Muscle layer of colon (tissue), 2 donors: ENCODE results near the gene CCL5.

Source experiments
- H3K27ac ChIP-seq: one replicate; pipeline ENCODE4 v1.7.0; 2013; ENCODE audit warnings: low read depth, mild to moderate bottlenecking, low read length, moderate library complexity
- H3K27me3 ChIP-seq, 2 donors: one replicate each; pipeline ENCODE4 v1.7.0; 2013; ENCODE audit warnings: low read length in 2 of 2, mild to moderate bottlenecking in 2 of 2; ENCODE audit not compliant: insufficient read depth in 2 of 2, control insufficient read depth in 1 of 2
- H3K36me3 ChIP-seq: one replicate; pipeline ENCODE4 v1.7.0; 2013; ENCODE audit warnings: mild to moderate bottlenecking, low read length; ENCODE audit not compliant: insufficient read depth
- H3K4me1 ChIP-seq: one replicate; pipeline ENCODE4 v1.7.0; 2013; ENCODE audit warnings: mild to moderate bottlenecking, low read length; ENCODE audit not compliant: insufficient read depth
- H3K4me3 ChIP-seq, 2 donors: one replicate each; pipeline ENCODE4 v1.7.0; 2013; ENCODE audit warnings: low read length in 2 of 2, low read depth in 1 of 2, mild to moderate bottlenecking in 1 of 2, moderate library complexity in 1 of 2
- H3K9ac ChIP-seq: one replicate; pipeline ENCODE4 v1.7.0; 2013; ENCODE audit warnings: low read length
- H3K9me3 ChIP-seq: one replicate; pipeline ENCODE4 v1.7.0; 2013; ENCODE audit warnings: mild to moderate bottlenecking, low read length
- donor health status: abdominal sarcoma.
- donor health status: Adenocarcinoma of cecum.

CCL5 gene

DNA sequence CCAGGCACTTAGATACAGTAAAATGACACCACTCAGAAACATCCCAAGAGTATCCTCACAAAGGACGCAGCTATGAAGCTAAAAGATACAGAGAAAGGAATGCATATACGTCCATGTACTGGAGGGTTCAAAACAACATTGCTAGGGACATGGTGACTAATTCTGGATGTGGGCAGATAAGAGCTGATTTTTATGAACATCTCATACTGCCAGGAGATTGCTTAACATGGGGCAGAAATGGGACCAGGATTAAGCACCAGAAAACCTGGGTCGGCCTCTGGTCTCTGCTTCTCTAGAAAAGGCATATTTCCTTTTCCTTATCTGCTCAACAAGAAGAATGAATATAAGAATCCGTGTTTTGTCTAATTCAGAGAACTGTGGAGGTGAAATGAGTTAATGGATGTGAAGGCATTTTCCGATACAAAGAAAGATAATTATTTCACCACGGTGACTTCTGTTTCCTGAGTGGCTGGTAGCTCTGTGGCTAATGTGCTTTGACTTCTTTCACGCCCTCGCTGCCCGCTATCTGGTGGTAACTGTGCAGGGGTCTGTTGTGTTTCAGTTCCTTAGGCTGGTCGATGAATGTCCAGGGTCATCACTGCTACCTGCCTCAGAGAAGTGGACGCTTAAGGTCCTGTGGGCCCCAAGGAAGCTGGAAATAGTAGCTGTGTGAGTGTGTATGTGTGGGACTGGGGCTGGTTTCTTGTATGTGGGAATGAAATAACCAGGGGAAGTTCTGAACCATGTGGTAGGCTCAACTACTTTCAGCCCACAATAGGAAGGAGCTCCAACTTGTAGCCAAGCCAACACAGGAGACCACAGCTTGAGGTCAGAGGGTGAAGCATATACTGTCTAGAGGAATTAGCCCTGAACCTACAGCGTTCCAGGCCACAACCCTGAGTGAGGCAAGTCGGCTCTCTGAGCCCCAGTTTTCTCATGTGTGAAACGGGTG, 15.8 kb upstream of the CCL5 start:
- Histone ChIP-seq H3K9ac (no peak overlapping the region), H3K27me3 (no peaks in the 10 kb centered on the region), H3K4me3 (no peak overlapping the region), H3K27ac (no peak overlapping the region), H3K4me1 (no peaks in the 10 kb centered on the region), H3K9me3 (no peaks in the 10 kb centered on the region), H3K36me3 (no peaks in the 10 kb centered on the region)

DNA sequence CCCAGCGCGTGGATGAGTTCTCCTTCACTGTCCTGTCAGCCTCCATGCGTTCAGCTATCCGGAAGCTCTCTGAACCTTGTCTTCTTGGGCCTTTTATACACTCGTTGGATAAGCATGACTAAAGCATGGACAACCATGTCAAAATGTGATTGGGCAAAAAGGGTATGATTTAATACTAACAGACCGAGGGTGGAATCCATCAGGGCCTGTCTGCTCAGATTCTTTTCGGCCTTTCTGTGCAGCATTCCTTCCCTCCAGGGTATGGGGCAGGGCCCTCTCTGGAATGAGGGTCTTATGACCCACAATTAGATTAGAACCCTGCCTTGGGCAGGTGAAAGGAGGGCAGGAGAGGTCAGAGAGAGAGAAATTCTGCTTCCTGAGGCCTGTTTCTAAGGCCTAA, 14.0 kb upstream of the CCL5 start:
- H3K27me3 ChIP-seq, result no peaks in the 10 kb centered on the region
- no peaks in the 10 kb centered on the region for H3K9me3 ChIP-seq
- no peak overlapping the region for H3K27ac ChIP-seq
- H3K4me1 ChIP-seq, result peaks cover 4% of the 10 kb centered on the region
- no peaks in the 10 kb centered on the region for H3K36me3 ChIP-seq
- no peak overlapping the region for H3K9ac ChIP-seq
- H3K4me3 ChIP-seq, result no peak overlapping the region

DNA sequence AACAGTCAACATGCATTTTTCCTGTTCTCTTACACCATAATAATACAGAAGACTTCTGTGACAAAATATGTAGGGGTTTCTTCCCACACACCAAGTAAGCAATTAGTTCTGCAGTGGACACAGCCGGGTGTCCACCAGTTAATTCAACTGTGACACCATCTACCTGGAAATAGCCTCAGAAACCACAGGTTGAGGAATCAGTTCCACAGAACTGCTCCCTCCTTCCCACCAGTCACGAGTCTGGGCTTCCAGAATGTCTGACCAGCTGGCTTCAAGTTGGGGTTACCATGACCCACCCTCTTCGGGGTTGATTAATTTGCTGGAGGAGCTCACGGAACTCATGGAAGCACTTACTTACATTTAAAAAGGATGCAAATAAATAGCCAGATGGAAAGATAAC, 13.6 kb upstream of the CCL5 start:
- no peaks in the 10 kb centered on the region for H3K9me3 ChIP-seq
- no peak overlapping the region for H3K9ac ChIP-seq
- H3K4me3 ChIP-seq, result no peak overlapping the region
- H3K27ac ChIP-seq, result no peak overlapping the region
- H3K27me3 ChIP-seq, result no peaks in the 10 kb centered on the region
- H3K4me1 ChIP-seq, result peaks cover 4% of the 10 kb centered on the region
- no peaks in the 10 kb centered on the region for H3K36me3 ChIP-seq

DNA sequence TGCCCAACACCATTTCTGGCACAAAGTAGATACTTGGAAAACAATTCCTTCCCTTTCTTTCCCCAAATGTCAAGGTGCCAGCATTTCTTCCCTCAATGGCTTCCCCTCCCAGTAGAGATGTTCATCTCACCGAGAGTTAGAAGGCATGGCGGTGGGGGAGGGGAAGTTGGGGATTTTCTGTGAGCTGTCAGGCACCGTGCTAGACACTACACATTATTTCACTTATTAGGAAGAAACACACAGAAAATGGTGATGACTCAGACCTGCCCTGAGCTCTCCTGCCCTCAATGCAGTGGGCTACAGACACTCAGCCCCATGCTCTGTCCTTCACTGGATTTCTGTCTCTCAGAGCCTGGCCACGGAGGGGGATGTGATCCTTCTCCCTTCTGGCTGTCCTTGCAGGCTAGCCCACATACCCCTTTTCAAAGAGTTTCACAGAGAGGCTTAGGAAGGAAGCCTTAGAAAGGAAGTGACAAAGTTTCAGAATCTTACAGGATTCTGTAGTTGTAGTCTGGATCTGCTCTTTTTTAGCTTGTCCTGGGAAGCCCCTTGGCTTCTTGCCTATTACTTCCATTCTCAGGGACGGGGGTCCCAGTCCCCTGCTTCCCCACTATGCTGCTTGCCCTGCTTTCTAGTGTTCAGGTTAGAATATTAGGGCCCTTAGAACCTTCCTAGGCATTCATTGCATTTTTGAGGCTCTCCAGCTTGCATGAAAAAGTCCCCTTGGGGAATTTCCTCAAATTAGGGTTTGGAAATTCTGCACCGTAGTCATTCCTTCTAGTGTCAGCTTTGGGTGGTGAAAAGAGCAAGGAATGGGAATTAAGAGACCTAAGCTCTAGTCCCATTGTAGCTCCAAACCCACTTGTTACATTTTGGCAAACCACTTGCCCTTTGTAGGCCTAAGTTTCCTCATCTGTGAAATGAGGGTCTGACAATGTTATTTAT, 12.2 kb upstream of the CCL5 start:
- H3K4me3 ChIP-seq, result no peak overlapping the region
- H3K9ac ChIP-seq, result no peak overlapping the region
- H3K27me3 ChIP-seq, result no peaks in the 10 kb centered on the region
- no peaks in the 10 kb centered on the region for H3K9me3 ChIP-seq
- no peaks in the 10 kb centered on the region for H3K36me3 ChIP-seq
- peaks cover 4% of the 10 kb centered on the region for H3K4me1 ChIP-seq
- no peak overlapping the region for H3K27ac ChIP-seq

DNA sequence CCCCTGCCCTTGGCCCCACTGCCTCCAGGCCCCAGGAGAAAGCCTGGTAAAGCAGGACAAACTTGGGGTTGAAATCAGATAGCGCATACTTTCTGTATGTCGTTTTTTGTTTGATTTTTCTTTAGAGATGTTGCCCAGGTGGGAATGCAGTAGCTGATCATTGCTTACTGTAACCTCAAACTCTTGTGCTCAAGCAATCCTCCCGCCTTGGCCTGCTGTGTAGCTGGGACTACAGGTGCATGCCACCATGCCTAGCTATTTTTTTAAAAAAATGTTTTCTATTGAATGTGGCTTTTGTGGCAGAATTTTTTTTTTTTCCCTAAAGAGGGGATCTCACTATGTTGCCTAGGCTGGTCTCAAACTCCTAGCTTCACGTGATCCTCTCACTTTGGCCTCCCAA, 11.1 kb upstream of the CCL5 start:
- Histone ChIP-seq H3K4me3 (no peak overlapping the region), H3K27ac (no peak overlapping the region), H3K9ac (no peak overlapping the region), H3K4me1 (peaks cover 4% of the 10 kb centered on the region), H3K9me3 (no peaks in the 10 kb centered on the region), H3K36me3 (no peaks in the 10 kb centered on the region), H3K27me3 (no peaks in the 10 kb centered on the region)

DNA sequence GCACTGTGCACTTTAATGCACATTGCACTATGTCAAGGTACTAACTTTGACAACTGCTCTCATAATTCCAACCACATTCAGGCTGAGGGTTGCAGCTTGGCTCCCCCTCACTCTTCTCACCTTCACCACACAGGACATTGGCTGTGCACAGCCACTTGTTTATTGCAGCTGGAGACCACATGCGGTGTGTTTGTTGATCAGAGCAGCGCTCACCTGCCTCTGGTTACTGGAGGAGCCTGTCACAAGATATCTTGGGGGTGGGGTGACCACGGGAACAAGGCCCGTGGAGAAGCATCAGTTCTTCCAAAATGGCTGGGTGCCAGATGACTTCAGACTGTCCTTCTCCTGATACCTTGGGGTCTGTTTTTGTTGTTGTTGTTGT, 10.6 kb upstream of the CCL5 start:
- no peak overlapping the region for H3K27ac ChIP-seq
- no peaks in the 10 kb centered on the region for H3K9me3 ChIP-seq
- H3K36me3 ChIP-seq, result no peaks in the 10 kb centered on the region
- H3K9ac ChIP-seq, result no peak overlapping the region
- H3K27me3 ChIP-seq, result no peaks in the 10 kb centered on the region
- no peak overlapping the region for H3K4me3 ChIP-seq
- H3K4me1 ChIP-seq, result peaks cover 4% of the 10 kb centered on the region

DNA sequence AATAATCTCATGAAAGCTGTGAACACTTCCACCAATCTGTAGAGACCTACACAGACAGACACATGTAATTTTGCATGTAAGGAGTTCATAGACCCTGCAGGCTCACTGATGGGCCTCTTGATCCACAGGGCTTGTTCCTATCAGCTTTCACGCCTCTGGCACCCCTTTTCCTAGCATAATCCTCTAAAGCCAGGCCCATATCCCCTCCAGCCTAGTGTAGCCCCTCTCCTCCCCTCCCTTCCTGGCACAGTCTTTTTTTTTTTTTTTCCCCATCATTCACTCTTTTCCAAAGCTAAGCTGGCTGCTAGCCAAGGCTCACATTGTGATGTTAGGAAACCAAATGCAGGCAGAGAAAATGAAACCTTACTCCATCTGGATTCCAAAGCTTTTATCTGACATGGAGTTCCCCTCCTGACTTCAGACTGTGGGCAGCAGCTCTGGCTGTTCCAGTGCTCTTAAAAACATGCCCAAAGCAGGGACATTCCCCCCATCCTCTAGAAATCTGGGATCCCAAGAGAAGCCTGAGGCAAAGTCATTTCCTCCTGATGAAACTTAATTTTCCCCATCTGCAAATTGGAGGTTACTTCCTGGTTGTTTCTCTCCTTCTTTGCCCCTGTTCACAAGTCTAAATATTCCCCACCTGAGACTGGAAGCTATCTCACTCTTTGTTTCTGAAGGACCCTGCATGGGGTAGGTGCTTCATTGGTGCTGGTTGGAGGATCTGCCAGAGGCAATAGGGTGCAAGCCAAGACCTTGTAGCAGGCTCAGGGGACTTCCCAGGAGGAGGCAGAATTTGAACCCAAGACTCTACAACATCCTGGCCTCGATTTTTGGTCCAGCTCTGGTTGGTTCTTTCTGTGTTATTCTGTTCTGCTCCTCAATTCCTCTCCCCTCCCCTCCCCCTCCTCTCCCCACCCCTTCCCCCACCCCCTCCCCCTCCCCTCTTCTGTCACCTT, 9.9 kb upstream of the CCL5 start:
- Histone ChIP-seq H3K36me3 (no peaks in the 10 kb centered on the region), H3K9me3 (no peaks in the 10 kb centered on the region), H3K4me3 (no peak overlapping the region), H3K27ac (no peak overlapping the region), H3K9ac (no peak overlapping the region), H3K4me1 (peaks cover 4% of the 10 kb centered on the region), H3K27me3 (no peaks in the 10 kb centered on the region)

DNA sequence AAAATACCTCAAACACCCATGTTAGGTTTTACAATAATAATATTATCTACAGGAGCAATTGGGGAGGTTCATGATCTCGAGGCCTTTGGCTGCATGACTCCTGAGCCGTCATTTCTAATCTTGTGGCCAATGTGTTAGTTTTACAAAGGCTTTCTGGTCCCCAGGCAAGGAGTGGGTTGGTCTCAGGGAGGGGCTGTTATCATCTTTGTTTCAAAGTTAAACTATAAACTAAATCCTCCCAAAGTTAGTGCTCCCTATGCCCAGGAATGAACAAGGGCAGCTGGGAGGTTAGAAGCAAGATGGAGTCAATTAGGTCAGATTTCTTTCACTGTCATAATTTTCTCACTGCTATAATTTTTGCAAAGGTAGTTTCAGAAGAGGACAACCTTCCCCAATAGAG, 9.1 kb upstream of the CCL5 start:
- Histone ChIP-seq H3K4me3 (no peak overlapping the region), H3K4me1 (peaks cover 4% of the 10 kb centered on the region), H3K27me3 (no peaks in the 10 kb centered on the region), H3K9me3 (no peaks in the 10 kb centered on the region), H3K36me3 (no peaks in the 10 kb centered on the region), H3K9ac (no peak overlapping the region), H3K27ac (no peak overlapping the region)

DNA sequence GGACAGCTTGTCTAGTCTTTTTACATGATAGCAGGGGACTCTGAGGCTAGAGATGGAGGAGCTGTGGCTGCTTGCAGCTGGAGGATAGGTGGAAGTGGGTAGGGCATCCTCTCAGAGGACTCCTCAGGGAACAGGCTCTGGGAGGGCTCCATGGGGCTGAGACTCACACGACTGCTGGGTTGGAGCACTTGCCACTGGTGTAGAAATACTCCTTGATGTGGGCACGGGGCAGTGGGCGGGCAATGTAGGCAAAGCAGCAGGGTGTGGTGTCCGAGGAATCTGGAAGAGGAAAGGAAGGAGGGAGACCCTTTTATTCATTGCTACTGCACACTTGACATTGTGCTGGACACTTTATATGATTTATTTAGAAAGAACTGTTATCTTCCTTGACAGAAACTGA, 1.8 kb downstream of the CCL5 start:
- H3K9ac ChIP-seq, result no peak overlapping the region
- H3K36me3 ChIP-seq, result no peaks in the 10 kb centered on the region
- no peak overlapping the region for H3K27ac ChIP-seq
- H3K9me3 ChIP-seq, result no peaks in the 10 kb centered on the region
- H3K27me3 ChIP-seq, result no peaks in the 10 kb centered on the region
- no peak overlapping the region for H3K4me3 ChIP-seq
- H3K4me1 ChIP-seq, result no peaks in the 10 kb centered on the region

DNA sequence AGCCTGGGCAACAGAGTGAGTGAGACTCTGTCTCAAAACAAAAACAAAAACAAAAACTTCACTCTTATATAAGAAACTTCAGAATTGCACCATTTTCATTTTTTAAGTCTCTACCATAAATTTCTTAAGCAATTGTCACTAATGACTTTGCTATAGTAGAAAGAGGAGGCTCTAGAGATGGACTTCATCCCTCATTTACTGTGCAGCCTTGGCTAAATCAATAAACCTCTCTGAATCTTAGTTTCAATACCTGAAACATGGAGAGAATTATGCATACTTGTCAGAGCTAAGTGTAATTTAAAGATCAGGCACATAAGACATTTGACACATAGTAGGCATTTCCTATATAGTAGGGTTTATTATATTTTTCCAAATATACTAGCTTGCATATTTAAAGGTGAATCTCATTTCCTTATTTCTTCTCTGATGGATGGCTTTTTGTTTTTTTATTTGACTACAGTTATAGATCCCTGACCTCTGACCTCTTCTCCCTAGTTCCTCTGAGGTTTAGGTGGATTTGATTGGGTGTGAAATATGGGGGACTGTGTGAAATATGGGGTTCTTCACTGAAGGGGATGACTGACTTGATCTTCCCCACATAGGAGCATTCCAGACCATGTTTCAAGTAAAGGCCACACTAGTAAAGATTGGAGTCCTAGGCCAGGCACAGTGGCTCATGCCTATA, 2.7 kb downstream of the CCL5 start:
- Histone ChIP-seq H3K9me3 (no peaks in the 10 kb centered on the region), H3K36me3 (no peaks in the 10 kb centered on the region), H3K27ac (no peak overlapping the region), H3K4me1 (no peaks in the 10 kb centered on the region), H3K9ac (no peak overlapping the region), H3K27me3 (no peaks in the 10 kb centered on the region), H3K4me3 (no peak overlapping the region)
